Left renal pelvis (tissue), 4 donors: ENCODE data around the gene YIF1A. TPM values are rescaled to one million over a fixed set of nuclear protein-coding genes. Genes with fewer than 3 reads are reported as not detected.
A peak's percentile ranks its signal among the peaks of the same experiment; 100 is the strongest.
"Not testable (repeated sequence)": the region's sequence is repeated elsewhere in the genome, so short reads cannot be mapped to it uniquely, and the experiment has no call there.

ENCODE experiments used
- DNase-seq, 4 donors: peaks; one replicate each; pipeline ENCODE4 v3.0.0-alpha.2; 2013; ENCODE audit warnings: low read depth in 4 of 4, low spot score in 3 of 4
- polyA plus RNA-seq, 4 donors: library from polyadenylated mRNA; unstranded; fragments of 120-200 nt; gene quantifications; one replicate each; pipeline ENCODE4 v1.2.1, GENCODE V29; 2013; ENCODE audit not compliant: insufficient read length in 4 of 4

YIF1A gene
- polyA plus RNA-seq, 4 donors = 43.0 to 57.7 (median 51.7) TPM

DNA sequence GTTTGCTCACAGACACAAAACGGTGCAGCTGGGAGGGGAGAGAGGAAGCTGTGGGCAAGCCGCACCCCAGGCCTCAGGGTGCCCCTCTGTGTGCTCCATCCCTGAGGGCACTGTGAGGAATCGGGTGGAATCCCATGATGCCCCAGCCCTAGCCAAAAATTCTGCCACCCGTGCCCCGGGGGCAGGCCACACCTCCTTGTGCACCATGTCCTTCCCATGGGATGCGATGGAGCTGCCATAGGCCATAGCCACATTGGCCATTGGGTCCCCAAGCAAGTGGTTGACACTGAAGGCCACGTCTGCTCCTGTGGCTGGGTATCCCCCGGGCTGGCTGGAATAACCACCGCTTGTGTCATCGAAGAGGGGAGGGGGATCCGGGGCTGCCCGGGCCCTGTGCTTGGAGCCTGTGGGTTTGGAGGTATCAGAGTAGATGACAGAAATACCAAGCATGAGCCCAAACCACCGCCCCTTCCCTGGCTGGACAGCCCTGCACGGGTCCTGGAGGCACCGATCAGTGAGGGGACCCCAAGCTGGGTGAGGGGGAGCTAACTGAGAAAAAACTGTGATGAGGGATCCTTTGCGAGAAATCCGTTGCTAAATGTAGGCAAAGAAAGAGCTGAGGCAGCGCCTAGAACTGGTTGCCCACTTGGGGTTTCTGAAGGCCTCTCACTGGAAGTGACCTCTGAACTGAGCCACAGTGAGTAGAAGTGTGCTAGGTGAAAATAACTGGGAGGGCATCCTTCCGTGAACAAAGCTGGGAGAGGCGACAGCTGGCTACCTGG is 863 bp downstream of the YIF1A start:
- no peak for DNase-seq

DNA sequence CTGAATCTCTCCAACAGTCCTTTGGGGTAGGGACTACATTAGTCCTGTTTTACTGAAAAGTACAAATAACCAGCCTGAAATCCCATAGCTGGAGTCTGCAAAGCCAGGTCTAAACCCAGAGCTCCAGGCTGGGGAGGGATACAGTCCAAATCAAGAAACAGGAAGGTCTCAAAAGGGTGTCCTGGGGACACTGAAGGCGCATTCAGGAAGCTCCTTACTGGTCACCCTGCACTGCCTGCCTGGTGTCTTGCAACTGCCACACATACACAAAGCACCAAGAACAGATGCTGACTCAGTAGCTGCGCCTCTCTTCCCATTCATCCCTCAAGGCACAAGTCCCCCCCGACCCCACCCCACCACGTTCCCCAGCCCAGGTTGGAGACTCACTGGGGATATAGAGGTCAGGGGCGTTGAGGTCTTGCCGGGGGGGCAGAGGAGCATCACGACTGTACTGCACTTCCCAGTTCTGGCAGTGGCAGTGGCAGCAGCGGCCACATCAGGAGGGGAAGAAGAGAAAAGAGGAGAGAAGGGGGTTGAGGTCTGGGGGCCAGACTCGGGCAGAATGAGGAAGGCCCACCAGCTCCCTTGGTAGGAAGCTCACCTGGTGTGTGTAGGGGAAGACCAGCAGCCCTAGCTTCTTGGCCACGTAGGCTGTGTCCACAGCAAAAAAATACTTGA is 1.6 kb downstream of the YIF1A start:
- no peak for DNase-seq

DNA sequence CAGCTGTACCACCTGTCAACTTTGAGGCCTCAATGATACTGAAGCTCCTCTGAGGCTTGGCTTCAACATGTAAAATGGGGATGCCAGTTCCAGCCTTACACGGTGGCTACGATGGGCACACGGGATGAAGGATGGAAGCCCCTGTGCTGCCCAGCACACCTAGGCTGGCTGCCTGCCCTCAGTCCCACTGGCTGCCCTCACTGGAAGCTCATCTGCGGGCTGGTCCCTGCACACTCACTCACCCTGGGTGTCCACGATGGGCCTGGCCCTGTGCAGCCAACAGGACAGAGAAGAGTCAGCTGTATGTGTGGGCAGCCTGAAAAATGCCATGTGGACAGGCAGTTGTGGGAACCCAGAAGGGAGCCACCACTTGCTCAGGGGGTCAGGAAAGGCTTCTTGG is 2.2 kb downstream of the YIF1A start:
- no peak for DNase-seq

DNA sequence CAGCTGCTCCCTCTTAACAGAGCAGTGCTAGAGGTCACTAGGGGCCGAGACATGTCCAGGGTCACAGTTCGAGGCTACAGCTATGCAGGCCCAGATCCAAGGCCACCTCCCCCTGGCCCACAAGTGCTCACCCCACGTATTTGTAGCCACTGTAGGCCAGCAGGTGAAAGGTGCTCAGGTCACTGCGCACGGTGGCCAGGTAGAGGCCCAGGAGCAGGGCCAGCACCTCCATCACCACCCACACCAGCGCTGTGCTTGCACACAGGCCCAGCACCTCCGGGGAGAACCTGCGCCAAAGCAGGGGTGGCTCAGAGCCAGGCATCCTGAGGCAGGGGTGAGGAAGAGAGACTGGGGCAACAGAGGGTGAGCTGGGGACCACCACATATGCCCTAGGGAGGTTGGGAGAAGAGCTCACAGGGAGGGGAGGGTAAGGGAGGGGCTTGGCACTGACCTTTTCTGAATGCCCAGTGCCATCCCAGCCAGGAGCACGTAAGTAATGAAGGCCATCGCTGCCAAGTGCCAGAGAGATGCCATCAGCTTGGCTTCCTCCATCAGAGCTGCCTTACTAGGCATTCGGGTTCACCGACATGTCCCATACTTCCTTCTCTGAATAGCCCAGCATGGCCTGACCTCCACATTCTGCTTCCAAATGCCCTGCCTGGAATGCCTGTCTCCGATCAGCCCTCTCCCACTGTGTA is 3.5 kb downstream of the YIF1A start:
- DNase-seq = no peak

DNA sequence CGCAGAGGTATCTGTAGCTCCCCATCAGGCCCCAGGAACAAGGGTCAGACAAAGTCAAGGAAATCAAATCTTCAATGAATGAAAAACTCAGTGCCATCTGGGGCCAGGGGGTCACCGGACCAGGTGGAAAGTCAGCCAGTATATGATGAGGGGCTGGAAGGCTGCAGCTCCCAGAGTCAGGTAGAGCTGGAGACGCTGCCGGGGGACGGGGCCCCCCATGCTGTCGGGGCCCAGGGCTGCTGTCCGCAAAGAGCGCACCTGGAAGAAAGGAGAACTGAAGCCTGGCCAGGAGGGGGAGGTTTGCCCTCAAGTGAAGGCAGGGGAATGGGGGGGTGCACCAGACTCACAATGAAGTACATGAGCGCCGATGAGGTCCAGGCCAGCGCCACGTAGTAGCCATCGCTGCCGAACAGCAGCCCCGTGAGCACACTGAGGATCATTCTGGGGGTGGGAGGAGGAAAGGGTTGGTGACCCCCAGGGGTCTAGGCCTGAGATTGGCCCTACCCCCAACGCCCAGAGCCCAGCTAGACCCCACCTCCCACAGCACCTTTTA is 4.3 kb downstream of the YIF1A start:
- no peak for DNase-seq

DNA sequence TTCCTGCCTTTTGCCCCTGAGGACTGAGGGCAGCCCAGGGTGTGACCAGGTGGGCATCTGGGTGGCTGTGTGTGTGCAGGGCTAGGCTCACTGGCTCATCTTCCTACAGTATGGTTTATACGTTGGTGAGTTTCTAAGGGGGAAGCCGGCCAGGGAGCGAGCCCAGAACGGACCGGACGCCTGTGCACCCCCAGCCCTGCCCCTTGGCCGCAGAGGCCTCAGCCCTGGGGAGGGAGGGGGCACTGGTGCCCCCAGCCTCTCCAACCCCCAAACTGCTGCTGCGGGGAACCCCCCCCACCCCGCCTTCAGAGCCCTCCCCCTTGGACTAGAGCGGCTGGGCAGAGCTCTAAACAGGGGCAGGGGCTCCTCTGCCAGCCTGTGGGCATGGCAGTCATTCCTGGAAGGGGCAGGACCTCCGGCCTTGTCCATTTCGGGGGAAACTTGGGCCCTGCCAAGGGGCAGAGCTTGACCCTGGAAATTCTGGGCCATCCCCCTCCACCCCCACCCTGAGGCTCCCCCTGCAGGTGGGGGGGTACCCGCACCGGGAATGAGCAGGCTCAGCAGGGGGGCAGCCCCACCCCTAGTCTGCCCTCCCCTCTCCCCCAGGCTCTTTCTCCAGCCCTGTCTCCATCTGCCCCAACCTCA is 5.4 kb downstream of the YIF1A start:
- DNase-seq = no peak

DNA sequence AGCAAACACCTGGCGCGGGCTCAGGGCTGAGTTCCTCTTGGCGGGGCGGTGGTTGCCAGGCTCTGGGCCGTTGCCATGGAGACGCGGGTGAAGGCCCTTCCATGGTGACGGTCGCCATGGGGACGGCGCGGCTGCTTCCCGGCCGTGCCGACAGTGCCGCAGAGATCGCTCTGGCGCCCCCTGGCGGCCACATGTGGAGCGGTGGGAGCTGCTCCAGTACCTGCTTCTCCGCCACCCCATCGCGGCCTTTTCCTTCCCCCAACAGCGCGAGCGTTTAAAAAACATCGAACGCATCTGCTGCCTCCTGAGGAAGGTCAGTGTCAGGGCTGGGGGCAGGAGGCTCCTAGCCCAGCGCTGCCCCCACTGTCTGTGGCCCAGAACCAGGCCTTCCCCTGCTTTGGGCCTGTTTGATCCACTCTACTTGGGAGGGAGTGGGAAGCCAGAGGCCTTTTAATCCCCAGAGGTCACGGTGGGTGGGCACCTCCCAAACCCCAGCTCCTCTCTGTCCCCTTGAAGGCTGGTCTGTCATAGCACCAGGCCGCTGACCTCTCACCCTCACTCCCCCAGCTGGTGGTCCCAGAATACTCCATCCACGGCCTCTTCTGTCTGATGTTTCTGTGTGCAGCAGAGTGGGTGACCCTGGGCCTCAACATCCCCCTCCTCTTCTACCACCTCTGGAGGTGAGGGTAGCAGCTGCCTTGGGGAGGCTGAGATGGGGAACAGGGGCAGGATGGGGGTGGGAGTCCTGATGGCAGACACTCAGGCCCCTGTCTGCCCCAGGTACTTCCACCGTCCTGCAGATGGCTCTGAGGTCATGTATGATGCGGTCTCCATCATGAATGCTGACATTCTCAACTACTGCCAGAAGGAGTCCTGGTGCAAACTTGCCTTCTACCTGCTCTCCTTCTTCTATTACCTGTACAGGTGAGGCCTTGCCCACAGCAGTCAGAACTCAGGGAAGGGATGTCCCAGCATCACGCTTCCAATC is 6.2 kb downstream of the YIF1A start:
- DNase-seq = peak; percentile 83 to 94 (median 90)

DNA sequence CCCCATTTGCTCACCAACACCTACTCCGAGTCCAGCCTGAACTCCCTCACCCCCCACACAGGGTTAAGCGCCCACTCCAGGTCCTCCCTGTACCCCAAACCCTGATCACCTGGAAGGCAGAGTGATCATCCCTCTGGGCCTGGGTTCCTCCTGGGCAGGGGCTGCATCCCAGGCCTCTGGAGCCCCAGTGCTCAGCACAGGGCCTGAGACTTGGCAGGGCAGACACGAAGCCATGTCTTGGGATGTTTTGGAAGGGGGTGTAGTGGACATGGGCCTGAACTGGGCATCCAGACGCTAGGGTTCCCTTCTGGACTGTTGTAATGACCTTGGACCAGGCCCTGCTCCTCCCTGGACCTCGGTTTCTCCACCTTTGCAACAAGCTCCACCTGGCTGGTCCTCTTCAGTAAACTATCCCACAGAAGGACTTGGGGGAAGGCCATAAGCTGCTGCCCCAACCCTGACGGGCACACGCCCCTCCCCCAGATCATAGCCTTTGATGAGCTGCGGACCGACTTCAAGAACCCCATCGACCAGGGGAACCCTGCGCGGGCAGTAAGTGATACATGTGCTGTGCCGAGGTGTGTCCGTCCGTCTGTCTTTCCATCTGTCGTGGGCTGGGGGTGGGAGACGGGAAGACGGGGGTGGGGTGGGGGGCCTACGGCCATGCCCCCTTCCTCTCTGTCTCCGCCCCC is 7.0 kb downstream of the YIF1A start:
- DNase-seq = no peak

DNA sequence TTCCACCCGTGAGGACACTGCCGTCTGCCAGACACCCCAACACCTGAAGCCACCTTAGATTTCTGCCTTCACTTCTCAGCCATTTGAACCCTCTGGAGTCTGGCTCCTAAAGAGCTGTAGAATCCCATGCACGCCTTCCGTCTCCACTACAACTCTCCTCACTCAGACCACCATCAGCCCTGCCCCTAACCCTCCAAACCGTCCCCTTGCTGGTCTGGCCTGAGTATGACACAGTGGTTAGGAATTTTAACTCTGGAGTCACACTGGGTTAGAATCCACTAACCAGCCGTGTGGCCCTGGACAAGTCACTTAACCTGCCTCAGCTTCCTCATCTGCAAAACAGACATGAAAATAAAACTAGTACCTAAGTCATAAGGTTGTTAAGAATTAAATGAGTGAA is 7.9 kb downstream of the YIF1A start:
- DNase-seq = no peak

DNA sequence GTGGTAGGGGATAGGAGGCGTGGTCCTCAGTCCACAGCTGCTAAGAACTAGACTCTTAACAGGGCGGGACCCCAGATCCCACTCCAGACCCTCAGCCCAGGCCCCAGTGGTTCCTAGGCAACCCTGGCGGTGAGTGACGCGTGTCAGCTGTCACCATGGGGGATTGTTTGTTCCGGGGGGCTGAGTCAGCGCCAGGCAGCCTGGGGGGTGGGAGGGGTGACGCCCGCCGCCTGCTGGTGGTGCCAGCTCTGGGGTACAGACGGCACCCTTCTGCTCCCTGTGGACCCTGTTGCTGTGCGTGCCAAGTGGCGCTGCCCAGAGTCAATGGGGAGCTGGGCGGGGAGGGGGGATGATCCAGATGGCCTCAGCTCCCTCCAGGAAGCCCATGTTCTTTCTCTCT is 8.5 kb downstream of the YIF1A start:
- DNase-seq = no peak

DNA sequence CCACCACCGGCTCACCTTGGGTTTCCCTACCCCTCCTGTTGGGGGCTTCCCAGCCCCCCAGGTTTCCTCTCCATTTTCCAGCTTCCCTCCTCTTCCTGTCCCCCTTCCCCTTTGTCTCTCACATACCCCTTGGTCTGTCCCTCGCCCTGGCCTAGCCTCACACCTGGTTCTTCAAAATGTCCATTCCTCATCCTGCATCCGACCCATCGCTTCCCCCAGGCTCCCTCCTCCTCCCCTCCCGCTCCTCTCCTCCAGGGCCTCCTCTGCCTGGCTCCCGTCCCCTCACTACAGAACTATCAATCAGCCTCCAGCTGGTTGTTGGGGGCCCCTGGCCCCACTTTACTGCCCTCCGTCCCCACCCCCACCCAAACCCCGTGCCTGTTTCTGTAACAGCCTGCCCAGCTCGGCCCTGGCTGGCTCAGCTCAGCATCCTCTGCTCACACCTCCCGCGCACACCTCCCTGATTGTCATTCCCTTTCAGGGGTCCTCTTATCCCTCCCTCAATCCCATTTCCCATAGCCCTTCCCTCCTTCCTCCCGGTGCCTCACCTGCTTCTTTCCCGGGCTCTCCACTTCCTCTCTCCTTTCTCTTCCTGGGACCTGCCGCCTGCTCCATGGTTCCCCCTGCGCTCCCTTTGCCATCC is 9.7 kb downstream of the YIF1A start:
- DNase-seq = no peak

DNA sequence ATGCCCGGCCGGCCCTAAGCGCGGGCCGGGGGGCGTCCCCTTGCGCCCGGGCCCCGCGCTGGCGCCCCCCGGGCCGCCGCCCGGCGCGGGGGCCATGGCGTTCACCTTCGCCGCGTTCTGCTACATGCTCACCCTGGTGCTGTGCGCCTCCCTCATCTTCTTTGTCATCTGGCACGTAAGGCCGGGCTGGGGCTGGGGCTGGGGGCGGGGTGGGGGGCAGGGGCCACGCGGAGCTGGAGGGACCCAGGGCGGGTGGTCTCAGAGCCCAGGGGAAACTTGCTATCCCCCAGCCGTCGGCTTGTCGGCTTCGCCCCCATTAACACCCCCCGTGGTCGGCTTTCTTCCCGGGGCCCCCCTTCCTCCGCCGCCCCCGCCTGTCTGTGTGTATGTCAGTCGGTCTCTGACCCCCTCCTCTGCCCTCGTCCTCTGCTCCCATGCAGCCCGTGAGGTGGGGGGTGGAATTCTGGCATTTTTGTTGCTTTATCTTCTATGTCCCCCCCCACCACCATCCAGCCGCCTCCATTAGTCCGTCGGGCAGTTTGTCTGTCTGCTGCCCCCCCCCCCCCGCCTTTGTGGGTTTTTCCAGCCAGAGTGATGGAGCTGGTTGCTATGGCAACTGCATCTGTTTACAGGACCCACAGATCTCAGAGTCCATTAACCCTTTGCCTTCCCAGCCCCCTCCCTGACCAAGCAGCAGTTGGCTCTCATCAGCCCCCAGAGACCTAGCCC is 10.4 kb downstream of the YIF1A start:
- no peak for DNase-seq

DNA sequence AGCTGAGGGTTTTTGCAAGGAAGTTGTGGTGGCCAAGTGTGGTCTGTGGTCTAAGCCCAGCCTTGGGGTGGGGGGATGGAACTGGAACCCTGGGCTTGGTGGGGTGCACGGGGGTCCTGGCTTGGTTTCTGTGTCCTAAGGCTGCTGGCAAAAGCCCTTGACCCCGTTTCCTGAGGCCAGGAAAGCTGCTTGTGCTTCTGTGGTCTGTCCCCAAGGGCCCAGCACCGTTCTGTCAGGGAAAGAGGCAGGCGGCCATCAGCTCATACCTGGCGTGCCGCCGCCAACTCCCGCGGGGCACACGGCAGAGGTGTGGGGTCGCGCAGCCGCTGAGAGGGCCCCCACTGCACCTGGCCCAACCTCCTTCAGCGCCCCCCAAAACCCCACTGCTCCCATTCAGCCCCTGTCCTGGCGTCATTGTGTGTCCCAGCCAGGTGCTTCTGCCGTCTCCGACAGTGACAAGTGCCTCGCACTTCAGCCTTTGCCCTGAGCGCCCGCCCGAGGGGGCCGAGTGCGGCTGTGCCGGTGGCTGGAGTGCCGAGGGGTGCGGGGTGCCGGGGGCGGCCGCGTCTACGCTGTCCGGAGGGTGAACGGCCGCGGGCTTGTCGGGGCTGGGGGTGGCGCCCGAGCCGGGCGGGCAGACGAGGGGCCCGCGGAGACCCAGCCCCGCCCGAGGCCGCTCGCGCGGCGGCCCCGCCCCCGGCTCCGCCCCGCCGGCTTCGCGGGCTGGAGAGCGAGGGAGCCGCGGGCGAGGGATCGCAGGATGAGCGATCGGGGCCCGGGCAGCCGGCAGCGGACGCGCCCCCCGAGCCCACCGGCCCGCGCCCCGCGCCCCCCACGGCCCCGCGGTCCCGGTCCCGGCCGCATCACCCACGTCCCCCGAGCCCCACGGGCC is 11.2 kb downstream of the YIF1A start, which contains the start of gene CNIH2:
TSS of gene CNIH2 (plus strand) at position 705 of the 892 bp plus-strand sequence. CDS start 282 bp downstream, outside the sequence.
- DNase-seq = no peak

DNA sequence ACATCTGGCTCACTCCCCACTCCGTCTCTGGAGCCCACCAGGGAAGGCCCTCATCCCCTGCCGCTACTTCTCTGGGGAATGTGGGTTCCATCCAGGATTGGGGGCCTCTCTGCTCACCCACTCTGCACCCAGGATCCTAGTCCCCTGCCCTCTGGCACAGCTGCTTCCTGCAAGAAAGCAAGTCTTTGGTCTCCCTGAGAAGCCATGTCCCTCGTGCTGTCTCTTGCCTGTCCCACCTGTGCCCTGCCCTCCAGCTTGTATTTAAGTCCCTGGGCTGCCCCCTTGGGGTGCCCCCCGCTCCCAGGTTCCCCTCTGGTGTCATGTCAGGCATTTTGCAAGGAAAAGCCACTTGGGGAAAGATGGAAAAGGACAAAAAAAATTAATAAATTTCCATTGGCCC is 11.9 kb downstream of the YIF1A start:
- DNase-seq = not testable (repeated sequence)

DNA sequence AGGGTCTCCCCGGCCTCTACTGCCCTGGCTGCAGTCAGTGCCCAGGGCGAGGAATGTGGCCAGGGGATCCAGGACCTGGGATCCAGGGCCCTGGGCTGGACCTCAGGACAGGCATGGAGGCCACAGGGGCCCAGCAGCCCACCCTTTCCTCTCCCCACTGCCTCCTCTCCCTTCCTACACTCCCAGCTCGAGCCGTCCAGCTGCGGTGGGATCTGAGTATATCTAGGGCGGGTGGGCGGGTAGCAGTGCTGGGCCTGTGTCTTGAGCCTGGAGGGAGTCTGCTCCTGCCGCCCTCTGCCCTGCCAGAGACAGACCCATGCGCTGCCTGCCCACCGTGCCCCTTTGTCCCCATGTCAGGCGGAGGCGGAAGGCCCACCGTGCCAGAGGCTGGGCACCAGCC is 12.3 kb downstream of the YIF1A start:
- not testable (repeated sequence) for DNase-seq

DNA sequence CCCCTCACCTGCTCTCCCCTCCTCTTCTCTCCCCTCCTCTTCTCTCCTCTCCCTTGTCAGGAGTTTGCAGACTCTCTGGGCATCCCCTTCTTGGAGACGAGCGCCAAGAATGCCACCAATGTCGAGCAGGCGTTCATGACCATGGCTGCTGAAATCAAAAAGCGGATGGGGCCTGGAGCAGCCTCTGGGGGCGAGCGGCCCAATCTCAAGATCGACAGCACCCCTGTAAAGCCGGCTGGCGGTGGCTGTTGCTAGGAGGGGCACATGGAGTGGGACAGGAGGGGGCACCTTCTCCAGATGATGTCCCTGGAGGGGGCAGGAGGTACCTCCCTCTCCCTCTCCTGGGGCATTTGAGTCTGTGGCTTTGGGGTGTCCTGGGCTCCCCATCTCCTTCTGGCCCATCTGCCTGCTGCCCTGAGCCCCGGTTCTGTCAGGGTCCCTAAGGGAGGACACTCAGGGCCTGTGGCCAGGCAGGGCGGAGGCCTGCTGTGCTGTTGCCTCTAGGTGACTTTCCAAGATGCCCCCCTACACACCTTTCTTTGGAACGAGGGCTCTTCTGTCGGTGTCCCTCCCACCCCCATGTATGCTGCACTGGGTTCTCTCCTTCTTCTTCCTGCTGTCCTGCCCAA is 12.8 kb downstream of the YIF1A start:
- DNase-seq = no peak
